Pulmonary artery endothelial cell (primary cell): Measurements from ENCODE around the gene ARHGEF16. TPM values are rescaled to one million over a fixed set of nuclear protein-coding genes. Genes with fewer than 3 reads are reported as not detected.

Source experiments
- DNase-seq: peaks from one replicate; pipeline ENCODE4 v3.0.0-alpha.2; 2011; ENCODE audit warnings: low read depth, low spot score
- total RNA-seq: library from RNA; depleted of rRNA; stranded (reverse); fragments of >200 nt; gene quantifications from 2 replicates; pipeline ENCODE4 v1.2.3, GENCODE V29; 2014

ARHGEF16 gene
- total RNA-seq: 0.35 and 0.66 TPM in 2 replicates

DNA sequence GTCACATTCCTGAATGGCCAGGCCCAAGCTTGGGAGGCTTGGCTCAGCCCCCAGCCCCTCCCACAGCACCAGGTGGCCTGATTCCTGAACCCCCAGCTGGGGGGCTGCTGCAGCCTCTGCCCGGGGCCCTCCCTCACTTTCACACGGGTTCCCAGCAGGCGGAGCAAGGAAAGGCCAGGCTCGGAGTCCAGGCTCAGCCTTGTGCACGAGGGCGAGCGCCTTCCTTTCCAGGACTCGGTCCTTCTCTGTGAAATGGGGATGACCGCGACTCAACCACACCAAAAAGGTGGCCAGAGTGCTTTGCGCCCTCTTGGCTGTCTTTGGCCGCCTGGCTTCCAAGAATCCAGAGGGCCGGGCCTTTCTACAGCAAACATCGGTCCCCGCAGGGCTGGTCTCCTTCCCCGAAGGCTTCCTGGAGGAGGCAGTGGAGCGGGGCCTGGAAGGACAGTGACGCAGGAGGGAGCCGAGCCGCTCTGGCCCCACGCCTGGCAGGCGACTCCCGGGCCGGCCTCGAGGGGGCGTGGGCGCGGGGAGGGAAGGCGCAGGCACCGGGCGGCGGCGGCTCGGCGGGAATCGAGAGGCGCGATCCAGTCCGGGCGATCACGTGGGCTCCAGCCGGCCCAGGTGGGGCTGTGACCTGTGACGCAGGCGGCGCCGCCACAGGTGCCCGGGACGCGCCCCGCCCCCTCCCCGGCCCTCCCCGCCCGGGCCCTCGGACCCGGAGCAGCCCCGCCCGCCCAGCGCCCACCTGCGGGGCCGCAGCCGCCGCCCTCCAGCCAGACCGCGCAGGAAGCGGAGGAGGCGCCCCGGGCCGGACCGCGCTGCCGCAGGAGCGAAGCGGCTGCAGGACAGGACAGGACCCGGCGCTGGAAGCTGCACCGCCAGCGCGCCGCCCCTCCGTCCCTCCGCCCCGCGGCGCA, at the start of gene ARHGEF16:
Gene ARHGEF16, plus strand, starts transcription at position 775 of the 920 bp plus-strand sequence. CDS start 8,420 bp downstream, outside the sequence.
- no peak for DNase-seq

GRCh38 chr1:3404801-3405200, 49.7 kb upstream of the ARHGEF16 start:
- DNase-seq: no peak

DNA sequence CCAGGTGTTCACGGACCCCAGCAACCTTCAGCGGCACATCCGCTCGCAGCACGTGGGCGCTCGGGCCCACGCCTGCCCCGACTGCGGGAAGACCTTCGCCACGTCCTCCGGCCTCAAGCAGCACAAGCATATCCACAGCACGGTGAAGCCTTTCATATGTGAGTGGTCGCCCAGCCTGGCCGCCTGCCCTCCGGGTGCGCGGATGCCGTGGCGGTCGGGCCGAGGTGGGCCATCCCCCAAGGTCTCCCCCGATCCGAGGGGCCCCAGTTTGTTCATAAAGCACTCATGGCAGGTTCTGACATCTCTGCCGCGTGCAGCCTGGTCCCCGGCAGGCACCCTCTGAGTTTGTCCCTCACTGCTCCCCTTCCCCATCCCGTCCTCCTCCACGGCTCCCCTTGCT, 49.0 kb upstream of the ARHGEF16 start:
- DNase-seq: no peak

DNA sequence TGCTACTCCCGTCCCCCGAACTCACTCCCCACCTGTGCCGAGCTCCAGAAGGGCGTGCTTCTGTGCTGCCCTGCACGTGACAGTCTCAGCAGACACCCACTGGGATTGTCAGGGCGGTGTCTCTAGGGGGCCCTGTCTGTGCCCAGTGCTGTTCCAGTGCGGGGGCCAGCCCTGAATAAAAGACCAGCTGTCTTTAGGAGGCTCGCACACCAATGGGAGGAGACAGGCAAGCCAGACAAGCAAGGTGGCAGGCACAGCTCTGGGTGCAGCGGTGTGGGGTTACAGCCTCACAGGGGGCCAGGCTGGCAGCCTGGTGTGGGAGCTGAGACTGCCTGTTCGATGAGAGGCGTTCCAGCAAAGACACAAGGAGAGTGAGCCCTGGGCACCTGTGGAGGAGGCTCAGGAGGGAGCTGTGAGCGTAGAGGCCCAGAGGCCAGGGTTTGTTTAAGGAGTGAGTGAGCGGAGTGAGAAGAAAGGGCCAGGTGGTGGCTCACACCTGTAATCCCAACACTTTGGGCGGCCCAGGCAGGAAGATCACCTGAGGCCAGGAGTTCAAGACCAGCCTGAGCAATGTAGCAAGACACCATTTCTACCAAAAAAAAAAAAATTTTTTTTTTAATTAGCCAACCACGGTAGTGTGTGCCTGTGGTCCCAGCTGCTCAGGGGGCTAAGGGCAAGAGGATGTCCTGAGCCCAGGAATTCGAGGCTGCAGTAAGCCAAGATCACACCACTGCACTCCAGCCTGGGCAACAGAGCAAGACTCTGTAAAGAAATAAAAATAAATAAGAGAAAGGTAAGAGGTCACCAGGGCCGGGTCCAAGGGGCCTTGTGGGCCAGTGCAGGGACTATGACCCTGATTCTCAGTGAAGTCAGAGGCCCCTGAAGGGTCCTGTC, 48.2 kb upstream of the ARHGEF16 start:
- DNase-seq: no peak

DNA sequence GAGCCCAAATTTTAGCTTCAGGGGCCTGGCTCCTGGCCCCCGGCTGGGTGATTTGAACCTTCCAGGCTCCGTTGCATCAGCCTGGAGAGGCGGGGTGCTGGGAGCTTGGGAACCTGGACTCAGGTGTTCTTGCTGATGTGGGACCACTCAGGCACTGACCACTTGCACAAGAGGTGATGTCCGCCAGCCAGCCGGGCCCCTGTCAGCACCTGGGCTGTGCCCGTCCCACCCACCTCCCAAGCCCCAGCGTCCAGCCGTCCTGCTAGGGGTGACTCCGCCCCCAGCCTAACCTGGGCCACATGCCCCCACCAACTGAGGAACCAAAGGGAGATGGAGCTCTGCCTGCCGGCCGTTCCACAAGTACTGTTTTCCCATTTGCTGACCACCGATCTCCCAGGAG, 47.4 kb upstream of the ARHGEF16 start:
- no peak for DNase-seq

- DNase-seq: no peak
Observed at GRCh38 chr1:3408751-3409266, 45.7 kb upstream of the ARHGEF16 start.

GRCh38 chr1:3409366-3410141, 44.9 kb upstream of the ARHGEF16 start:
- DNase-seq: no peak

DNA sequence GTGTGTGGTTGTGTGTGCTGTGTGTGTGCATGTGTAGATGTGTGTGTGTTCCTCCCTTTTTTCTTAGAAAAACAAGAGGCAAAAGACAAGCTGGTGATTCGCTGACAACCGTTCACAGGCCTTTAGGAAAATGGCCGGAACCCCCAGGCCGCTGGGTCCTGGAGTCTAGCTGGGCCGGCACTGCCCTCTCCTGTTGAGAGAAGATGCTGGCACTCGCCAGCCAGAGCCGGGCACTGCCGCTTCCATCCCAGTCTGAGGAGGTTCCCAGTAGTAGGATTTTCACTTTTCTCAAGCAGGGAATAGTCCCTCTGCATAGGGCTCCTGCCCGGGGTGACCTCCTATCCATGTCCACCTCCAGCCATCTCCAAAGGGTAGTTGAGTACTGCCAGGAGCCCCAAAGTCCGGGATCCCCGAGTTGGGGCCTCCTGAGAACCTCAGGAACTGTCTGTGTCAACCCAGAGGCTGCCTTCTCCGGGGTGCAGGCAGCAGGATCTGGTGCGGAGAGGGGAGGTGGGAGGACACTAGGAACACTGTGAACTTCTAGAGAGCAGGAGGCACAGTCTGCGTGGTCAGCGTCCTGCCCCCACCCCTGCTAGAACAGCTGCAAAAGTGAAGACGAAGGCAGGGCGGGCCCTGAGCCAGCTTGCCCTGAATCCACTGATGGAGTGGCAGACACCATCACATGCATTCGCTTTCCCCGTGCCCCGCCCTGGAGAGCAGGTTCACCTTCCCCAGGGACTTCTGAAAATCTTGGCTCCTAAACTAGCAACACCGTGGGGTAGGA, 44.1 kb upstream of the ARHGEF16 start:
- no peak for DNase-seq

GRCh38 chr1:3411806-3412205, 42.7 kb upstream of the ARHGEF16 start:
- no peak for DNase-seq

DNA sequence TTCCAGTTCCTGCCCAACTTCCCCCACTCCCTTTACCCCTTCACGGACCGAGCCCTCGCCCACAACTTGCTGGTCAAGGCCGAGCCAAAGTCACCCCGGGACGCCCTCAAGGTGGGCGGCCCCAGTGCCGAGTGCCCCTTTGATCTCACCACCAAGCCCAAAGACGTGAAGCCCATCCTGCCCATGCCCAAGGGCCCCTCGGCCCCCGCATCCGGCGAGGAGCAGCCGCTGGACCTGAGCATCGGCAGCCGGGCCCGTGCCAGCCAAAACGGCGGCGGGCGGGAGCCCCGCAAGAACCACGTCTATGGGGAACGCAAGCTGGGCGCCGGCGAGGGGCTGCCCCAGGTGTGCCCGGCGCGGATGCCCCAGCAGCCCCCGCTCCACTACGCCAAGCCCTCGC, 42.1 kb upstream of the ARHGEF16 start:
- no peak for DNase-seq

- no peak for DNase-seq
Observed at GRCh38 chr1:3413975-3414710, 40.3 kb upstream of the ARHGEF16 start.

GRCh38 chr1:3415260-3416090, 39.0 kb upstream of the ARHGEF16 start:
- no peak for DNase-seq

- no peak for DNase-seq
Observed at GRCh38 chr1:3417082-3417739, 37.3 kb upstream of the ARHGEF16 start.

DNA sequence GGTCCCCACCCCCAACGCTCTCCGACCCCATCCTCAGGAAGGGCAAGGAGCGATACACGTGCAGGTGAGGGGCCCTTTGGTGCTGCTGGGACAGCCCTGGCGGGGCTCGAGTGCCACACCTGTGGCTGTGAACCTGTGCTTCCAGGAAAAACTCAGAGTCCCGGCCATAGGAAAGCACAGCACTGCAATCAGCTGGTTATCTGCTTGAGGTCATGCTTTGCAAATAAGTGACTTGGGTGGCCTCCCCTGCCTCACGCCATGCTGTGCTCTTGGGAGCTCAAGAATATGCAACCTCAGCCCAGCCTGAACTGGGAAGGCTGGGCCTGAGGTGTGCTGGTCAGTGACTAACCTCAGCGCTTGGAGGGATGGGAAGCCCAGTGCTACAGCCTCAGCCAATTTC, 36.5 kb upstream of the ARHGEF16 start:
- no peak for DNase-seq

- DNase-seq: no peak
Observed at GRCh38 chr1:3418600-3418999, 35.9 kb upstream of the ARHGEF16 start.

DNA sequence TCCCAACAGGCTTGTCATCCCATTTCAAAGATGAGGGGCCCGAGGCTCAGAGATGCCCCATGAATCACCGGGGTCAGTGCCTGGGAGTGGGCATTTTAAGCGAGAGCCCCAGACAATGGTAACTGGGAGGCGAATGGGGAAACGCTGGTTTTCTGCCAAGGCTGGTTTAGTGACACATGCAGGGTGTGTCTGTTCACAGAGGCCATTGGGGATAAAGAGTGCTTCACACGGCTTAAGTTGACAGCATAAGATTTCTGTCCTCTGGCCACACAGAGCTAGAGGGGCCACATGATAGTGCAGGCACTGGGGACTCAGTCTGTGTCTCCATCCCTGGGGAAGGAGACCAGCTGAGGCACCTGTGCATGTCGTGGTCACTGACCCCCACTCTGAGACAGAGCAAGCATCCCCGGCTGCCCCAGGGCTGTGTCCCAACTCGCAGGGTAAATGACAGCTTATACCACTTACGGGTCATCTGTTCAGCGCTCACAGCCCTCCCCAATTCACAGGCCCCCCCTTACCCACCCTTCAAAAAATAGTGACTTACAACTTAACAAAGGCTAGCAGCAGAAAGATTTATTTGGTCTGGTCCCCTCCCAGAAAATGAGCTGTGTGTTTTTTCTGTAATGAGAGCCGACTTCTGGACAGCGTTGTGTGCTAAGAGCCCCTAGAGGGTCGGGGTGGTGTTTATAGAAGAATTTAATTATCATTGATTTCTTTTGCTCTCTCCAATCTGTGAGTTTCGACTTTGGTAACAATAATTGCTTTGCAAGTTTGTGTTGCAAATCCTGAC, 34.9 kb upstream of the ARHGEF16 start:
- DNase-seq: no peak

- no peak for DNase-seq
Observed at GRCh38 chr1:3420218-3420951, 34.1 kb upstream of the ARHGEF16 start.
